Measurements from ENCODE around the gene PRKN.

Gene PRKN

GRCh38 chr6:161434350-161434749, 1293.2 kb downstream of the PRKN start:
- Mint-ChIP-seq H3K36me3 (ENCODE audit: low read depth) (no peaks in the 10 kb centered on the region), H3K4me1 (peaks cover 24% of the 10 kb centered on the region), H3K4me3 (no peak overlapping the region), H3K27me3 (ENCODE audit: low read depth, poor library complexity) (peaks cover 3% of the 10 kb centered on the region), H3K27ac (no peak overlapping the region), H3K9me3 (peaks cover 8% of the 10 kb centered on the region)
- no peak for DNase-seq
- TF ChIP-seq, protein P1, sequence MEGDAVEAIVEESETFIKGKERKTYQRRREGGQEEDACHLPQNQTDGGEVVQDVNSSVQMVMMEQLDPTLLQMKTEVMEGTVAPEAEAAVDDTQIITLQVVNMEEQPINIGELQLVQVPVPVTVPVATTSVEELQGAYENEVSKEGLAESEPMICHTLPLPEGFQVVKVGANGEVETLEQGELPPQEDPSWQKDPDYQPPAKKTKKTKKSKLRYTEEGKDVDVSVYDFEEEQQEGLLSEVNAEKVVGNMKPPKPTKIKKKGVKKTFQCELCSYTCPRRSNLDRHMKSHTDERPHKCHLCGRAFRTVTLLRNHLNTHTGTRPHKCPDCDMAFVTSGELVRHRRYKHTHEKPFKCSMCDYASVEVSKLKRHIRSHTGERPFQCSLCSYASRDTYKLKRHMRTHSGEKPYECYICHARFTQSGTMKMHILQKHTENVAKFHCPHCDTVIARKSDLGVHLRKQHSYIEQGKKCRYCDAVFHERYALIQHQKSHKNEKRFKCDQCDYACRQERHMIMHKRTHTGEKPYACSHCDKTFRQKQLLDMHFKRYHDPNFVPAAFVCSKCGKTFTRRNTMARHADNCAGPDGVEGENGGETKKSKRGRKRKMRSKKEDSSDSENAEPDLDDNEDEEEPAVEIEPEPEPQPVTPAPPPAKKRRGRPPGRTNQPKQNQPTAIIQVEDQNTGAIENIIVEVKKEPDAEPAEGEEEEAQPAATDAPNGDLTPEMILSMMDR (IDR thresholded peaks at IDR 0.05): no peak

DNA sequence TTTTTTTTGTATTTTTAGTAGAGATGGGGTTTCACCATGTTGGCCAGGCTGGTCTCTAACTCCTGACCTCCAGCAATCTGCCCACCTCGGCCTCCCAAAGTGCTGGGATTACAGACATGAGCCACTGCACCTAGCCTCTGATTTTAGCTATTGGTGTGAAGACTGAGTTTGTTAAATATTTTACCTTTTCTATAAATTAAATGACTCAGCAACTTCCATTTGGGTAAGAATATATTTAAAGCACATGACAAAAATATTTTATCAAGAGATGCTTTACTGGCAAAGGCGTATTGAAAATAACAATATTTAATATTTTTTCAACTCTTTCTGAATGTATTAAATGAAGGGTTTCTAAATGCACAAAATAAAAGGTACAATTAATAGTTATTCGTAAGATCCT, 1295.0 kb downstream of the PRKN start:
- H3K9me3 Mint-ChIP-seq: peaks cover 12% of the 10 kb centered on the region
- H3K27ac Mint-ChIP-seq: no peak overlapping the region
- no peaks in the 10 kb centered on the region for H3K36me3 Mint-ChIP-seq (ENCODE audit: low read depth)

GRCh38 chr6:161429921-161430490, 1297.6 kb downstream of the PRKN start:
- Mint-ChIP-seq H3K9me3 (peaks cover 29% of the 10 kb centered on the region), H3K36me3 (ENCODE audit: low read depth) (peaks cover 5% of the 10 kb centered on the region), H3K4me1 (peaks cover 10% of the 10 kb centered on the region), H3K4me3 (no peak overlapping the region), H3K27ac (no peak overlapping the region), H3K27me3 (ENCODE audit: low read depth, poor library complexity) (peaks cover 10% of the 10 kb centered on the region)
- TF ChIP-seq, protein P1 (IDR thresholded peaks at IDR 0.05): no peak
- DNase-seq: no peak

More for the DNA sequence above, 1295.0 kb downstream of the PRKN start:
- Mint-ChIP-seq H3K4me1 (peaks cover 20% of the 10 kb centered on the region), H3K4me3 (no peak overlapping the region), H3K27me3 (ENCODE audit: low read depth, poor library complexity) (peaks cover 6% of the 10 kb centered on the region)
- no peak for DNase-seq
- TF ChIP-seq, protein P1 (IDR thresholded peaks at IDR 0.05): no peak

DNA sequence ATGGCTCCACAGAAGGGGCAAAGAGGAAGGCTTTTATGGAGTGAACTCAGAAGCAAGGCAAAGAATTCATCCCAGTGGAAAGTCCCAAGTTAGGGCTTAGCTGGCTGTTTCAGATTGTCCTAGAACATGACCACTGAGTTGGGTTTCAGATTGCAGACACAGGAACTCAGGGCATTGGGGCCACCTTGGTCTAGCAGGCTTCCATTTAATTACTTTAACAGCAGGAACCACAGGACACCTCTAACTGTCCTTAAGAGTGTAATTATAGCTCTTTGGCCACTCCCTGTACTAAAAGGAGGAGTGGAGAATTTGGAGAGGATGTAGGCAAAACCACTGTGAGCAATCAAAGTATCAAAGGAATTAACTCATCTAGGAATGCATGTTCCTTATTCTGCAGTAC, 1303.1 kb downstream of the PRKN start:
- Mint-ChIP-seq H3K36me3 (ENCODE audit: low read depth) (peaks cover 5% of the 10 kb centered on the region), H3K4me3 (no peak overlapping the region), H3K4me1 (no peaks in the 10 kb centered on the region), H3K27me3 (ENCODE audit: low read depth, poor library complexity) (peaks cover 9% of the 10 kb centered on the region), H3K9me3 (peaks cover 36% of the 10 kb centered on the region), H3K27ac (no peak overlapping the region)
- DNase-seq: no peak
- TF ChIP-seq, protein P1 (IDR thresholded peaks at IDR 0.05): no peak

- peaks cover 32% of the 10 kb centered on the region for H3K9me3 Mint-ChIP-seq
- no peak for DNase-seq
- peaks cover 5% of the 10 kb centered on the region for H3K36me3 Mint-ChIP-seq (ENCODE audit: low read depth)
- TF ChIP-seq, protein P1 (IDR thresholded peaks at IDR 0.05): no peak
- no peak overlapping the region for H3K27ac Mint-ChIP-seq
- H3K27me3 Mint-ChIP-seq (ENCODE audit: low read depth, poor library complexity): peaks cover 6% of the 10 kb centered on the region
- no peak overlapping the region for H3K4me3 Mint-ChIP-seq
- H3K4me1 Mint-ChIP-seq: peaks cover 9% of the 10 kb centered on the region
Measured at GRCh38 chr6:161422710-161423680, 1304.6 kb downstream of the PRKN start.

All from nephron progenitor cell (in vitro differentiated cells).